ENCODE data around the gene GLYATL3. TPM values are rescaled to one million over a fixed set of nuclear protein-coding genes. Genes with fewer than 3 reads are reported as not detected.
A peak's percentile ranks its signal among the peaks of the same experiment; 100 is the strongest.

Gene GLYATL3
- polyA plus RNA-seq, 1 of the 3 experiments (the other 2 are of a cell fraction), result not detected

- H4K20me1 ChIP-seq (ENCODE audit: insufficient read depth), result no peaks in the 10 kb centered on the region
- H3K4me1 ChIP-seq (ENCODE audit: control insufficient read depth in 1 of 2, insufficient read depth in 2 of 2, low read depth in 1 of 2, low read length in 1 of 2), result no peaks in the 10 kb centered on the region
- no peaks in the 10 kb centered on the region for H3K36me3 ChIP-seq (replicated peaks in 1 of 2; ENCODE audit: control insufficient read depth in 1 of 2, insufficient read depth in 2 of 2, low read length in 1 of 2)
- POLR2A ChIA-PET, result no interaction called here
- H3K9me3 ChIP-seq, result no peaks in the 10 kb centered on the region
- H3K27me3 ChIP-seq (ENCODE audit: insufficient read depth), result no peaks in the 10 kb centered on the region
- H3K9ac ChIP-seq, result no peak overlapping the region
- no peak overlapping the region for H3K4me2 ChIP-seq
- DNase-seq, result no peak
- H3K27ac ChIP-seq (ENCODE audit: low read depth in 2 of 2, low read length in 1 of 2), result no peak overlapping the region
- 11% methylated on average over 6 of the region's 6 CpGs for WGBS (ENCODE audit: low lambda C conversion rate)
- CTCF ChIA-PET, result no interaction called here
- no peak for TF ChIP-seq FOXJ3 (CRISPR knock-in tag; IDR thresholded peaks at IDR 0.05)
- no peak for TF ChIP-seq NRF1 (IDR thresholded peaks at IDR 0.05; ENCODE audit: low read depth, low read length)
- TF ChIP-seq RAD21 (IDR thresholded peaks at IDR 0.05; ENCODE audit: low read length), result no peak
- no peak for TF ChIP-seq GATA2 (CRISPR knock-in tag; IDR thresholded peaks at IDR 0.05)
- TF ChIP-seq TEAD4 (IDR thresholded peaks at IDR 0.05; ENCODE audit: borderline replicate concordance, insufficient read depth), result no peak
- TF ChIP-seq CTCF (IDR thresholded peaks at IDR 0.05), result peak; percentile 14; the same call in 1 of the 2 replicates
- no peak overlapping the region for H2AFZ ChIP-seq (ENCODE audit: low read depth)
- H3K4me3 ChIP-seq (ENCODE audit: low read depth in 2 of 2, low read length in 1 of 2), result no peak overlapping the region
- H3K9me2 ChIP-seq, result no peaks in the 10 kb centered on the region
- no peaks in the 10 kb centered on the region for H3F3A ChIP-seq (replicated peaks; ENCODE audit: insufficient read depth)
- H3K79me2 ChIP-seq (ENCODE audit: insufficient read depth), result no peaks in the 10 kb centered on the region
These were observed 70.9 kb downstream of the GLYATL3 start for GRCh38 chr6:49570474-49571079.

DNA sequence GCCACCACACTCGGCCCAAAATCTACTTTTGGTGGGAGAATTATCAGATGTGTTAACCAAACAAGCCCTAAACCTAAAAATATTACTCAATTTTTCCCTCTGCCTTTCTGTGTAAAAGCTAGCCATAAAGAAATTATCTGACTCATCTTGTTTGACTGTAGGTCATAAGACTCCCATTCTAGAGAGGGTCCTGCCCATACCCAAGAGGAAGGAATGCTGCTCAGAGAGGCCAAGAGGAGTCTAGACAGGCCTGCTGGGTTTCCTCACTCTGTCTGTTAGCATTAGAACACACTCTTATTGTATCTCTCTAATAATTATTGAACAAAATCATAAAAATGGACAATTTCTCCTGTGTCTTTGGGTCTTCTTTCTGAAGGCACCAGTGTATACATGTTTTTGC, 76.9 kb downstream of the GLYATL3 start:
- no peak overlapping the region for H3K4me2 ChIP-seq
- H2AFZ ChIP-seq (ENCODE audit: low read depth), result no peak overlapping the region
- H3K9me3 ChIP-seq, result no peaks in the 10 kb centered on the region
- no peaks in the 10 kb centered on the region for H3K9me2 ChIP-seq
- 19% methylated on average over 1 of the region's 1 CpG for WGBS (ENCODE audit: low lambda C conversion rate)
- no peak for DNase-seq
- no peak overlapping the region for H3K27ac ChIP-seq (ENCODE audit: low read depth in 2 of 2, low read length in 1 of 2)
- no peaks in the 10 kb centered on the region for H4K20me1 ChIP-seq (ENCODE audit: insufficient read depth)
- H3K79me2 ChIP-seq (ENCODE audit: insufficient read depth), result no peaks in the 10 kb centered on the region
- H3F3A ChIP-seq (replicated peaks; ENCODE audit: insufficient read depth), result no peaks in the 10 kb centered on the region
- TF ChIP-seq EZH2phosphoT487 (IDR thresholded peaks at IDR 0.05; ENCODE audit: borderline replicate concordance, low read depth) (no peak), FOXJ3 (CRISPR knock-in tag; IDR thresholded peaks at IDR 0.05) (no peak), NRF1 (IDR thresholded peaks at IDR 0.05; ENCODE audit: low read depth, low read length) (no peak), MEF2A (IDR thresholded peaks at IDR 0.05; ENCODE audit: borderline replicate concordance, low read depth) (no peak), MAX (IDR thresholded peaks at IDR 0.05; ENCODE audit: low read depth) (no peak), JUND (IDR thresholded peaks at IDR 0.05) (no peak), GABPA (IDR thresholded peaks at IDR 0.05; ENCODE audit: low read depth) (no peak), TEAD4 (IDR thresholded peaks at IDR 0.05; ENCODE audit: borderline replicate concordance, insufficient read depth) (no peak), CHD2 (IDR thresholded peaks at IDR 0.05; ENCODE audit: low read length, partially characterized antibody) (no peak), RCOR1 (IDR thresholded peaks at IDR 0.05; ENCODE audit: low read length) (no peak)
- TF ChIP-seq, protein P1, sequence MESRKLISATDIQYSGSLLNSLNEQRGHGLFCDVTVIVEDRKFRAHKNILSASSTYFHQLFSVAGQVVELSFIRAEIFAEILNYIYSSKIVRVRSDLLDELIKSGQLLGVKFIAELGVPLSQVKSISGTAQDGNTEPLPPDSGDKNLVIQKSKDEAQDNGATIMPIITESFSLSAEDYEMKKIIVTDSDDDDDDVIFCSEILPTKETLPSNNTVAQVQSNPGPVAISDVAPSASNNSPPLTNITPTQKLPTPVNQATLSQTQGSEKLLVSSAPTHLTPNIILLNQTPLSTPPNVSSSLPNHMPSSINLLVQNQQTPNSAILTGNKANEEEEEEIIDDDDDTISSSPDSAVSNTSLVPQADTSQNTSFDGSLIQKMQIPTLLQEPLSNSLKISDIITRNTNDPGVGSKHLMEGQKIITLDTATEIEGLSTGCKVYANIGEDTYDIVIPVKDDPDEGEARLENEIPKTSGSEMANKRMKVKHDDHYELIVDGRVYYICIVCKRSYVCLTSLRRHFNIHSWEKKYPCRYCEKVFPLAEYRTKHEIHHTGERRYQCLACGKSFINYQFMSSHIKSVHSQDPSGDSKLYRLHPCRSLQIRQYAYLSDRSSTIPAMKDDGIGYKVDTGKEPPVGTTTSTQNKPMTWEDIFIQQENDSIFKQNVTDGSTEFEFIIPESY (IDR thresholded peaks at IDR 0.05; ENCODE audit: borderline replicate concordance, low read depth), result no peak
- H3K4me1 ChIP-seq (ENCODE audit: control insufficient read depth in 1 of 2, insufficient read depth in 2 of 2, low read depth in 1 of 2, low read length in 1 of 2), result no peaks in the 10 kb centered on the region
- no peaks in the 10 kb centered on the region for H3K36me3 ChIP-seq (replicated peaks in 1 of 2; ENCODE audit: control insufficient read depth in 1 of 2, insufficient read depth in 2 of 2, low read length in 1 of 2)
- POLR2A ChIA-PET, result no interaction called here
- CTCF ChIA-PET, result no interaction called here
- H3K9ac ChIP-seq, result no peak overlapping the region
- no peak overlapping the region for H3K4me3 ChIP-seq (ENCODE audit: low read depth in 2 of 2, low read length in 1 of 2)
- no peaks in the 10 kb centered on the region for H3K27me3 ChIP-seq (ENCODE audit: insufficient read depth)

Other genes with a start within 250 kb of the GLYATL3 start
- 6.7 and 9.6 TPM in 2 replicates for gene MMUT, start 36.7 kb upstream of the GLYATL3 start, polyA plus RNA-seq (2012; rRNA removed)
- 2.5 and 3.0 TPM in 2 replicates for gene CENPQ, start 36.6 kb upstream of the GLYATL3 start, polyA plus RNA-seq (2012; rRNA removed)
- gene C6orf141, start 50.7 kb downstream of the GLYATL3 start, polyA plus RNA-seq (2012; rRNA removed), result not detected in 2 replicates
- gene RHAG, start 136.9 kb downstream of the GLYATL3 start, polyA plus RNA-seq (2012; rRNA removed), result not detected in 2 replicates
- not detected in 2 replicates for gene CRISP2, start 213.6 kb downstream of the GLYATL3 start, polyA plus RNA-seq (2012; rRNA removed)
- gene CRISP3, start 244.5 kb downstream of the GLYATL3 start, polyA plus RNA-seq (2012; rRNA removed), result not detected in 2 replicates

Measured in SK-N-SH (cell line).